Endothelial cell of umbilical vein (primary cell): ENCODE results near the gene EML1. TPM values are rescaled to one million over a fixed set of nuclear protein-coding genes. Genes with fewer than 3 reads are reported as not detected.

ENCODE experiments used
- BruUV-seq: library from RNA; stranded (reverse); fragments of 400-500 nt; replicated peaks from 2 replicates; lab custom pipeline; 2021; lab: Mats Ljungman, UMichigan
- CTCF ChIA-PET: fragments of 300-600, 350-600 bp; sonication (Branson Sonifier 250); formaldehyde crosslinking; loops from one replicate; lab custom pipeline; 2021; ENCODE audit warnings: antibody characterized with exemption, inconsistent platforms; lab: Charles Lee
- POLR2A ChIA-PET: fragments of 300-600, 350-600 bp; sonication (Branson Sonifier 250); formaldehyde crosslinking; loops from one replicate; lab custom pipeline; 2021; ENCODE audit warnings: antibody characterized with exemption, inconsistent platforms; lab: Charles Lee
- DNase-seq: peaks from one replicate; pipeline ENCODE4 v3.0.0-alpha.2; 2011; ENCODE audit warnings: low read depth, low spot score
- FAIRE-seq: peaks from 2 replicates; lab custom pipeline; 2011; peaks lifted over from hg19 to GRCh38; lab: Jason Lieb, UNC
- H2AFZ ChIP-seq: 2 replicates; pipeline ENCODE4 v1.6.0; 2012; ENCODE audit warnings: low read depth, low read length, control low read depth, inconsistent platforms
- H3K27ac ChIP-seq: 2 replicates; pipeline ENCODE4 v1.5.1; 2011; ENCODE audit warnings: low read depth, mild to moderate bottlenecking, control low read depth, low read length, moderate library complexity; ENCODE audit not compliant: insufficient read depth
- H3K27me3 ChIP-seq, 2 experiments: 2 replicates each; pipeline versions ENCODE4 v1.6.0 to v1.6.1; 2011; ENCODE audit warnings: low read length in 2 of 2, mixed read lengths in 1 of 2; ENCODE audit not compliant: control insufficient read depth in 2 of 2, insufficient read depth in 2 of 2
- H3K36me3 ChIP-seq, 2 experiments: 2 replicates in 1 of 2; 3 replicates in 1 of 2; pipeline ENCODE4 v1.5.1; 2011; ENCODE audit warnings: low read length in 2 of 2, mild to moderate bottlenecking in 1 of 2, moderate library complexity in 1 of 2; ENCODE audit not compliant: control insufficient read depth in 2 of 2, insufficient read depth in 2 of 2; ENCODE audit errors: extremely low read depth in 1 of 2
- H3K4me1 ChIP-seq: 3 replicates; pipeline ENCODE4 v1.5.1; 2011; ENCODE audit warnings: mild to moderate bottlenecking, low read length; ENCODE audit not compliant: control insufficient read depth, insufficient read depth; ENCODE audit errors: extremely low read depth
- H3K4me2 ChIP-seq: 2 replicates; pipeline ENCODE4 v1.6.1; 2011; ENCODE audit warnings: low read length, control low read depth, mixed read lengths; ENCODE audit not compliant: insufficient read depth
- H3K4me3 ChIP-seq, 3 experiments: fragments of 200-600 bp in 1 of 3; sonication (generic), shearing (Covaris generic) in 1 of 3; replicated peaks in 1 of 3; 2 replicates each; pipeline ENCODE4 v1.5.1; 2011 to 2016; ENCODE audit warnings: control low read depth in 3 of 3, low read length in 3 of 3, mild to moderate bottlenecking in 2 of 3, inconsistent platforms in 1 of 3, low read depth in 1 of 3, moderate library complexity in 1 of 3; ENCODE audit not compliant: insufficient read depth in 1 of 3
- H3K79me2 ChIP-seq: 2 replicates; pipeline ENCODE4 v1.6.0; 2012; ENCODE audit warnings: low read length, inconsistent platforms; ENCODE audit not compliant: control insufficient read depth, insufficient read depth
- H3K9ac ChIP-seq: replicated peaks from 2 replicates; pipeline ENCODE3; 2011; ENCODE audit warnings: low read length, control low read depth; ENCODE audit not compliant: insufficient read depth; ENCODE audit errors: extremely low read depth
- H3K9me1 ChIP-seq: replicated peaks from 3 replicates; pipeline ENCODE4 v1.6.0; 2011; ENCODE audit warnings: mild to moderate bottlenecking, low read length; ENCODE audit not compliant: control insufficient read depth, insufficient read depth; ENCODE audit errors: extremely low read depth
- H3K9me3 ChIP-seq: replicated peaks from 2 replicates; pipeline ENCODE4 v1.5.1; 2012; ENCODE audit warnings: low read length, inconsistent platforms; ENCODE audit not compliant: control insufficient read depth, insufficient read depth
- H4K20me1 ChIP-seq: replicated peaks from 2 replicates; pipeline ENCODE3; 2011; ENCODE audit warnings: mild to moderate bottlenecking, low read length; ENCODE audit not compliant: control insufficient read depth, insufficient read depth; ENCODE audit errors: extremely low read depth
- CTCF ChIP-seq, 2 donors: IDR thresholded peaks; 1 replicate in 1 of 2; 2 replicates in 1 of 2; pipeline ENCODE4 v1.5.1; 2011; ENCODE audit warnings: low read length in 2 of 2, mild to moderate bottlenecking in 2 of 2, moderate library complexity in 2 of 2, control low read depth in 1 of 2, inconsistent platforms in 1 of 2, low read depth in 1 of 2; ENCODE audit not compliant: insufficient read depth in 1 of 2; ENCODE audit errors: extremely low read depth in 1 of 2
- EZH2 ChIP-seq: IDR thresholded peaks from 2 replicates; pipeline ENCODE4 v1.6.1; 2012; ENCODE audit warnings: borderline replicate concordance, low read depth, mild to moderate bottlenecking, moderate library complexity, low read length, inconsistent platforms; ENCODE audit not compliant: severe bottlenecking
- FOS ChIP-seq: IDR thresholded peaks from 2 replicates; pipeline ENCODE4 v1.6.1; 2011; ENCODE audit warnings: mild to moderate bottlenecking, low read length, moderate library complexity, borderline replicate concordance; ENCODE audit not compliant: insufficient read depth
- GATA2 ChIP-seq: IDR thresholded peaks from 2 replicates; pipeline ENCODE4 v1.7.0; 2011; ENCODE audit warnings: low read depth, mild to moderate bottlenecking, moderate library complexity, mixed read lengths, low read length; ENCODE audit not compliant: insufficient read length, insufficient read depth
- JUN ChIP-seq: IDR thresholded peaks from 2 replicates; pipeline ENCODE4 v1.6.1; 2011; ENCODE audit warnings: borderline replicate concordance, low read depth; ENCODE audit not compliant: insufficient read length, insufficient read depth
- MAX ChIP-seq: IDR thresholded peaks from 2 replicates; pipeline ENCODE4 v1.6.1; 2011; ENCODE audit not compliant: insufficient read depth, insufficient read length
- MYC ChIP-seq: IDR thresholded peaks from one replicate; pipeline ENCODE4 v1.6.1; 2011; ENCODE audit warnings: mild to moderate bottlenecking, low read depth, low read length
- POLR2A ChIP-seq: IDR thresholded peaks from 2 replicates; pipeline ENCODE4 v1.6.1; 2012; ENCODE audit warnings: low read depth, mild to moderate bottlenecking, control low read depth, low read length
- POLR2AphosphoS5 ChIP-seq: IDR thresholded peaks from 2 replicates; pipeline ENCODE4 v1.6.1; 2012; ENCODE audit warnings: low read depth, mild to moderate bottlenecking, control low read depth, low read length, moderate library complexity; ENCODE audit not compliant: insufficient read depth
- dilution Hi-C: fragments of 300-500 bp; cut with MboI; formaldehyde crosslinking; loops from one replicate; pipeline ENCODE4 v1.15.0; 2019; ENCODE audit warnings: low sequenced_read_pairs; ENCODE audit not compliant: extremely low pct_ligation_motif_present
- intact Hi-C: fragments of 100-400 bp; cut with micrococcal nuclease; formaldehyde crosslinking; loops from one replicate; pipeline ENCODE4 v1.10.0; 2022
- polyA plus RNA-seq, 4 experiments: library from polyadenylated mRNA; depleted of rRNA in 3 of 4; stranded (reverse) in 3 of 4; unstranded in 1 of 4; fragments of >200 nt; gene quantifications; 2 replicates each; pipeline versions ENCODE4 v1.2.1 to v1.2.3, GENCODE V29; 2011 to 2012; ENCODE audit warnings: missing spikeins in 1 of 4
- total RNA-seq: library from RNA; stranded (reverse); gene quantifications from 2 replicates; pipeline ENCODE4 v1.2.3, GENCODE V29; 2021

Gene EML1
- total and polyA plus RNA-seq, 2 donors (not counting 3 experiments of a cell fraction or from before 2014, with no cell fraction given) = 22.9 to 33.0 TPM

- DNase-seq = no peak
- peaks cover 0 to 4% of the 10 kb centered on the region in 2 experiments for H3K36me3 ChIP-seq
- H2AFZ ChIP-seq = no peak overlapping the region
- no peak for FAIRE-seq
- ChIA-PET POLR2A (no interaction called here), CTCF (interaction anchor here (0.8 to 8.7 kb wide), 5 partner anchors 20 to 195 kb away, joined by 3 to 86 read pairs (median 4); partner anchors contain the start of gene CYP46A1)
- TF ChIP-seq POLR2AphosphoS5 = no peak
- TF ChIP-seq JUN = no peak
- no peak for TF ChIP-seq POLR2A
- TF ChIP-seq MAX = no peak
- TF ChIP-seq FOS = no peak
- no peak for TF ChIP-seq EZH2
- TF ChIP-seq GATA2 = no peak
- no peak for TF ChIP-seq CTCF (IDR thresholded peaks at IDR 0.05; ENCODE audit: extremely low read depth in 1 of 2, insufficient read depth in 1 of 2, low read depth in 1 of 2, low read length in 2 of 2)
- TF ChIP-seq MYC = no peak
- H3K9ac ChIP-seq = no peak overlapping the region
- no peaks in the 10 kb centered on the region for H3K79me2 ChIP-seq
- dilution Hi-C loops (no loop called here), intact Hi-C loops (no loop called here)
- no peak overlapping the region for H3K4me3 ChIP-seq
- no peaks in the 10 kb centered on the region for H3K27me3 ChIP-seq
- no peaks in the 10 kb centered on the region for H3K9me1 ChIP-seq
- H4K20me1 ChIP-seq = no peaks in the 10 kb centered on the region
- no TSS peak for BruUV-seq
- H3K4me1 ChIP-seq = no peaks in the 10 kb centered on the region
- H3K27ac ChIP-seq = no peak overlapping the region
- no peaks in the 10 kb centered on the region for H3K9me3 ChIP-seq
- no peak overlapping the region for H3K4me2 ChIP-seq
Measured at GRCh38 chr14:99878563-99878962, 85.3 kb downstream of the EML1 start.
